NCI-H524 (cell line): ENCODE results near the gene OST4.
"Not testable (repeated sequence)": the region's sequence is repeated elsewhere in the genome, so short reads cannot be mapped to it uniquely, and the experiment has no call there.

Source experiments
- DNase-seq, 2 experiments: peaks; one replicate each; lab custom pipeline; 2025; lab: John Stamatoyannopoulos, UW

The OST4 gene

GRCh38 chr2:27071277-27071989, at the start of gene OST4:
Gene OST4 (minus strand): TSS chr2:27071654.
- DNase-seq, result peak; percentile 85 to 88

GRCh38 chr2:27119330-27119670, 47.8 kb upstream of the OST4 start:
- not testable (repeated sequence) for DNase-seq

GRCh38 chr2:27118525-27119329, 47.3 kb upstream of the OST4 start, which contains the start of gene CGREF1:
Gene CGREF1 (minus strand): TSS chr2:27119128. CDS start chr2:27104366, 14,762 bp downstream.
- peak in 1 of 2 experiments; percentile 62 for DNase-seq

GRCh38 chr2:27117995-27118524, 46.6 kb upstream of the OST4 start:
- no peak for DNase-seq

GRCh38 chr2:27115519-27115918, 44.1 kb upstream of the OST4 start:
- DNase-seq, result no peak

GRCh38 chr2:27111392-27112078, 40.1 kb upstream of the OST4 start:
- DNase-seq, result not testable (repeated sequence)

DNA sequence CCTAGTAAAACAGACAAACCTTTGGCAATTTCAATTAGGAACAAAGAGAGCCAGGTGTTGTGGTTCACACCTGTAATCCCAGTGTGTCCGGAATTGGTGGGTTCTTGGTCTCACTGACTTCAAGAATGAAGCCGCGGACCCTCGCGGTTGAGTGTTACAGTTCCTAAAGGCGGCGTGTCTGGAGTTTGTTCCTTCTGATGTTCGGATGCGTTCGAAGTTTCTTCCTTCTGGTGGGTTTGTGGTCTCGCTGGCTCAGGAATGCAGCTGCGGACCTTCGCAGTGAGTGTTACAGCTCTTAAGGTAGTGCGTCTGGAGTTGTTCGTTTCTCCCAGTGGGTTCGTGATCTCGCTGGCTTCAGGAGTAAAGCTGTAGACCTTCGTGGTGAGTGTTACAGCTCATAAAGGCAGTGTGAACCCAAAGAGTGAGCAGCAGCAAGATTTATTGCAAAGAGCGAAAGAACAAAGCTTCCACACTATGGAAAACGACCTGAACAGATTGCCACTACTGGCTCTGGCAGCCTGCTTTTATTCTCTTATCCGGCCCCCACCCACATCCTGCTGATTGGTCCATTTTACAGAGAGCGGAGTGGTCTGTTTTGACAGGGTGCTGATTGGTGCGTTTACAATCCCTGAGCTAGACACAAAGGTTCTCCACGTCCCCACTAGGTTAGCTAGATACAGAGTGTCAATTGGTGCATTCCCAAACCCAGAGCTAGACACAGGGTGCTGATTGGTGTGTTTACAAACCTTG, 39.3 kb upstream of the OST4 start:
- not testable (repeated sequence) for DNase-seq

- DNase-seq, result no peak
Observed at GRCh38 chr2:27109083-27109482, 37.6 kb upstream of the OST4 start.

DNA sequence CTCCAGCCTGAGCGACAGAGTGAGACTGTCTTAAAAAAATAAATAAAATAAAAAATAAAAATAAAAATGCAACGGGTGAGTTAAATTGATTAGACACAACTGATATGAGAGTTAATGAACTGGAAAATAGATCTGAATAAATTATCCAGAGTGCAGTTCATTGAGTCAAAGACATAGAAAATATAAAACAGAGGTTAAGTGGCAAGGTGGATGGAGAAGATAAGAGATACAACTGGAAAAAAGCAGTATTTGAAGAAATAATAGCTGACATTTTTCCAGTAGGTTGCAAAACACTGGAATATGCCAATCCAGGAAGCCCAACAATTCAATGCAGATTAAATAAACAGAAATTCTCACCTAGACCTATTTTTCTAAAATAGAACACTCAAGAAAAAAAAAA, 36.8 kb upstream of the OST4 start:
- DNase-seq, result no peak

- no peak for DNase-seq
Observed at GRCh38 chr2:27105981-27106380, 34.5 kb upstream of the OST4 start.

DNA sequence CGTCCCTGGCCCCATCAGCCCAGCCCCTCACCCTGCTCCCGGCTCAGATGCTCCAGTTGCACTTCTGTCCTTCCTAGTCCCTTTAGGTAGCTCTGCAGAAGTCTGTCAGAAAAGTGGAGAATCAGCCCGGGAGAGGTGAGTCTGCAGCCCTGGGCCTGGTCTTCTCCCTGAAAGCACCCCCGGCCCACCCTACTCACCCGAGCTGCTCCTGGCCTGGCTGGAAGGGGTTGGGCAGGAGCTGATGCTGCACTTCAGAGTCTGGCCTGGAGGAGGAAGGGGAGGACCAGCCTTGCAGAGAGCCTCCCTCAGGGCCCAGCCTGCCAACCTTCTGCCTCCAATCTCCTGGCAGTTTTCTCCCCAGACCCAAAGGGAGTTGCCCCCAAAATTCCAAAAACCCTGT, 30.9 kb upstream of the OST4 start:
- DNase-seq, result no peak

DNA sequence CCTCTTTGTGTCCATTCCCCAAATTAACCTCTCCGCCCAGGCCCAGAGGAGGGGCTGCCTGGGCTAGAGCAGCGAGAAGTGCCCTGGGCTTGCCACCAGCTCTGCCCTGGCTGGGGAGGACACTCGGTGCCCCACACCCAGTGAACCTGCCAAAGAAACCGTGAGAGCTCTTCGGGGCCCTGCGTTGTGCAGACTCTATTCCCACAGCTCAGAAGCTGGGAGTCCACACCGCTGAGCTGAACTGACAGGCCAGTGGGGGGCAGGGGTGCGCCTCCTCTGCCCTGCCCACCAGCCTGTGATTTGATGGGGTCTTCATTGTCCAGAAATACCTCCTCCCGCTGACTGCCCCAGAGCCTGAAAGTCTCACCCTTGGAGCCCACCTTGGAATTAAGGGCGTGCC, 28.6 kb upstream of the OST4 start:
- DNase-seq, result no peak

GRCh38 chr2:27099334-27099955, 28.0 kb upstream of the OST4 start:
- no peak for DNase-seq

DNA sequence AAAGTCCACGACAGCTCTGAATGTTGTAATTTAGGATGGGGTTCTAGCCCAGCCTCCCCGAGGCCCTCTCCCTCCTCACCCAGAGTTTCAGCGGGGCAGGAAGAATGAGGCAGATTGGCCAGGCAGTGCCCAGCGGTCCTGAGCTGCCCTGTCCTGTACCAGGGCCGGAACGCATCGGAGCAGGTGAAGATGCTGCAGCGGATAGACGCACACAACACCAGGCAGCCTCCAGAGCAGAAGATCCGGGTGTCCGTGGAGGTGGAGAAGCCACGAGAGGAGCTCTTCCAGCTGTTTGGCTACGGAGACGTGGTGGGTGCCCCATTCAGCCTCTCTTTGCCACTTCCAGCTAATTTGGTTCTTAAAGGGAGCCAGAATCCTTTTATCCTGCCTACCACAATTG, 25.9 kb upstream of the OST4 start:
- DNase-seq, result no peak

- no peak for DNase-seq
Observed at GRCh38 chr2:27096748-27097297, 25.4 kb upstream of the OST4 start.

GRCh38 chr2:27095745-27096651, 24.5 kb upstream of the OST4 start:
- peak; percentile 47 to 75 for DNase-seq

- DNase-seq, result no peak
Observed at GRCh38 chr2:27095427-27095744, 23.9 kb upstream of the OST4 start.

DNA sequence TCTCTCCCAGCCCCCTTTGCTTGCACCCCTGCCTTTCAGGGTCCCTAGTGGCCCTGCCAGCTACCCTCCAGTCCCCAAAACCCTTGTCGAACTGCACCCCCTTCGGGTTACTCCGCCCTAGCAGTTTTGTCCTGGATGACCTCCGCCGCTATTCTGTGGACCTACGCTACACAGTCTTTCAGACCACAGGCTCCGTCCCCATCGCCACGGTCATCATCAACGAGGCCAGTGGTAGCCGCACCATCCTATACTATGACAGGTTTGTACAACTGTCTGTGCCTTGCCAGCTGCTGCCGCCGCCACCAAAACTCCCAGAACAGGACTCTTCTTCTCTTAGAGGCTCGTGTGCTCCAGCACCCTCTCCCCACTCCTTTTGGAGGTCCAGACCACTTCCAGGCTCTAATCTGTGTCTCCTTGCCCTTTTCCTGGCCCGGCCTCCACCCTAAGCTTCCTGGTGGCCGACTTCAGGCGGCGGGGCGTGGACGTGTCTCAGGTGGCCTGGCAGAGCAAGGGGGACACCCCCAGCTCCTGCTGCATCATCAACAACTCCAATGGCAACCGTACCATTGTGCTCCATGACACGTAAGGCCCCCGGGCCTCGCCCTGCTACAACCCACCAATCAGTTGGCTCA, 23.0 kb upstream of the OST4 start:
- DNase-seq, result no peak
